Coronary artery (tissue), 2 donors: ENCODE data around the gene TRAF1.

Experiments
- DNase-seq: peaks from one replicate; pipeline ENCODE4 v3.0.0-alpha.2; 2017; ENCODE audit warnings: low spot score
- H3K27ac ChIP-seq, 2 donors: fragments of 200-600 bp; sonication (generic); one replicate each; pipeline ENCODE4 v1.5.1; 2016 to 2019
- H3K4me3 ChIP-seq: fragments of 200-600 bp; sonication (generic); 2 replicates; pipeline ENCODE4 v1.5.1; 2016; ENCODE audit warnings: mild to moderate bottlenecking, moderate library complexity
- CTCF ChIP-seq: fragments of 200-600 bp; sonication (generic); IDR thresholded peaks from one replicate; pipeline ENCODE4 v1.5.1; 2019; ENCODE audit warnings: antibody characterized with exemption

Gene TRAF1

GRCh38 chr9:120853198-120853597, 73.4 kb downstream of the TRAF1 start:
- DNase-seq, result no peak
- Histone ChIP-seq H3K27ac (no peak overlapping the region), H3K4me3 (no peak overlapping the region)
- TF ChIP-seq CTCF, result no peak
